HG03066 (cell line): ENCODE results near the gene CFAP54.

Experiments
- ATAC-seq: cut with Tn5 transposase; IDR thresholded peaks from one replicate; pipeline ENCODE4 v1.9.1; 2021; ENCODE audit warnings: low read depth; ENCODE audit not compliant: unreplicated experiment

The CFAP54 gene

GRCh38 chr12:96811083-96811482 is 321.7 kb downstream of the CFAP54 start:
- no peak for ATAC-seq

GRCh38 chr12:96812153-96812552 is 322.8 kb downstream of the CFAP54 start:
- ATAC-seq = no peak

GRCh38 chr12:96814200-96814599 is 324.8 kb downstream of the CFAP54 start:
- ATAC-seq = no peak

GRCh38 chr12:96821592-96821991 is 332.2 kb downstream of the CFAP54 start:
- ATAC-seq = no peak

- no peak for ATAC-seq
Observed at GRCh38 chr12:96822641-96823040, 333.3 kb downstream of the CFAP54 start.

- no peak for ATAC-seq
Observed at GRCh38 chr12:96824074-96824837, 334.9 kb downstream of the CFAP54 start.

- no peak for ATAC-seq
Observed at GRCh38 chr12:96824838-96825236, 335.5 kb downstream of the CFAP54 start.

GRCh38 chr12:96828169-96828789 is 338.9 kb downstream of the CFAP54 start:
- ATAC-seq = no peak

GRCh38 chr12:96829354-96829753 is 340.0 kb downstream of the CFAP54 start:
- ATAC-seq = no peak

GRCh38 chr12:96831346-96831745 is 342.0 kb downstream of the CFAP54 start:
- ATAC-seq = no peak

GRCh38 chr12:96846293-96846692 is 356.9 kb downstream of the CFAP54 start:
- no peak for ATAC-seq

- no peak for ATAC-seq
Observed at GRCh38 chr12:96850676-96851075, 361.3 kb downstream of the CFAP54 start.

GRCh38 chr12:96858162-96858561 is 368.8 kb downstream of the CFAP54 start:
- no peak for ATAC-seq

- ATAC-seq = no peak
Observed at GRCh38 chr12:96861656-96862055, 372.3 kb downstream of the CFAP54 start.

GRCh38 chr12:96862326-96862725 is 372.9 kb downstream of the CFAP54 start:
- no peak for ATAC-seq

GRCh38 chr12:96864335-96864734 is 375.0 kb downstream of the CFAP54 start:
- no peak for ATAC-seq

GRCh38 chr12:96866801-96867590 is 377.6 kb downstream of the CFAP54 start:
- ATAC-seq = no peak

- ATAC-seq = no peak
Observed at GRCh38 chr12:96870946-96871345, 381.6 kb downstream of the CFAP54 start.

GRCh38 chr12:96872961-96873360 is 383.6 kb downstream of the CFAP54 start:
- no peak for ATAC-seq

- no peak for ATAC-seq
Observed at GRCh38 chr12:96874211-96874610, 384.8 kb downstream of the CFAP54 start.

GRCh38 chr12:96876966-96877365 is 387.6 kb downstream of the CFAP54 start:
- ATAC-seq = no peak
